Skeletal muscle cell (primary cell): ENCODE results near the gene PTPRD.

ENCODE experiments used
- DNase-seq: peaks from one replicate; pipeline ENCODE4 v3.0.0-alpha.2; 2010; ENCODE audit warnings: low read depth
- H3K4me3 ChIP-seq: 2 replicates; pipeline ENCODE4 v1.5.1; 2011; ENCODE audit warnings: low read depth, mild to moderate bottlenecking, control low read depth, low read length, moderate library complexity

The PTPRD gene

GRCh38 chr9:9747787-9748186 is 865.0 kb downstream of the PTPRD start:
- H3K4me3 ChIP-seq, result no peak overlapping the region
- DNase-seq, result no peak

GRCh38 chr9:9746826-9747225 is 866.0 kb downstream of the PTPRD start:
- DNase-seq, result no peak

GRCh38 chr9:9743822-9744221 is 869.0 kb downstream of the PTPRD start:
- H3K4me3 ChIP-seq, result no peak overlapping the region
- DNase-seq, result no peak

More at GRCh38 chr9:9746826-9747225, 866.0 kb downstream of the PTPRD start:
- H3K4me3 ChIP-seq, result no peak overlapping the region

GRCh38 chr9:9730174-9730573 is 882.6 kb downstream of the PTPRD start:
- H3K4me3 ChIP-seq, result no peak overlapping the region
- no peak for DNase-seq

GRCh38 chr9:9729082-9729481 is 883.7 kb downstream of the PTPRD start:
- H3K4me3 ChIP-seq, result no peak overlapping the region
- no peak for DNase-seq

GRCh38 chr9:9719373-9720112 is 893.3 kb downstream of the PTPRD start:
- no peak overlapping the region for H3K4me3 ChIP-seq
- no peak for DNase-seq

GRCh38 chr9:9718691-9719090 is 894.1 kb downstream of the PTPRD start:
- no peak for DNase-seq
- no peak overlapping the region for H3K4me3 ChIP-seq

GRCh38 chr9:9679433-9679832 is 933.4 kb downstream of the PTPRD start:
- DNase-seq, result no peak
- H3K4me3 ChIP-seq, result no peak overlapping the region

- no peak for DNase-seq
- H3K4me3 ChIP-seq, result no peak overlapping the region
These were observed 938.3 kb downstream of the PTPRD start for GRCh38 chr9:9674461-9674860.

- H3K4me3 ChIP-seq, result no peak overlapping the region
- no peak for DNase-seq
These were observed 942.3 kb downstream of the PTPRD start for GRCh38 chr9:9670454-9670853.

- DNase-seq, result no peak
- no peak overlapping the region for H3K4me3 ChIP-seq
These were observed 967.8 kb downstream of the PTPRD start for GRCh38 chr9:9645006-9645405.

GRCh38 chr9:9631284-9631683 is 981.5 kb downstream of the PTPRD start:
- DNase-seq, result no peak
- no peak overlapping the region for H3K4me3 ChIP-seq

GRCh38 chr9:9625248-9625647 is 987.6 kb downstream of the PTPRD start:
- no peak overlapping the region for H3K4me3 ChIP-seq
- no peak for DNase-seq

GRCh38 chr9:9623506-9623905 is 989.3 kb downstream of the PTPRD start:
- no peak for DNase-seq
- H3K4me3 ChIP-seq, result no peak overlapping the region

- H3K4me3 ChIP-seq, result no peak overlapping the region
- DNase-seq, result no peak
These were observed 991.4 kb downstream of the PTPRD start for GRCh38 chr9:9621355-9621940.

- no peak overlapping the region for H3K4me3 ChIP-seq
- DNase-seq, result no peak
These were observed 992.1 kb downstream of the PTPRD start for GRCh38 chr9:9620736-9621135.

GRCh38 chr9:9615086-9615485 is 997.7 kb downstream of the PTPRD start:
- DNase-seq, result no peak
- no peak overlapping the region for H3K4me3 ChIP-seq

GRCh38 chr9:9614607-9615006 is 998.2 kb downstream of the PTPRD start:
- DNase-seq, result no peak
- no peak overlapping the region for H3K4me3 ChIP-seq

GRCh38 chr9:9612755-9613154 is 1000.0 kb downstream of the PTPRD start:
- no peak for DNase-seq
- H3K4me3 ChIP-seq, result no peak overlapping the region

GRCh38 chr9:9612270-9612669 is 1000.5 kb downstream of the PTPRD start:
- no peak overlapping the region for H3K4me3 ChIP-seq
- DNase-seq, result no peak

- DNase-seq, result no peak
- no peak overlapping the region for H3K4me3 ChIP-seq
These were observed 1007.1 kb downstream of the PTPRD start for GRCh38 chr9:9605681-9606080.
